ENCODE results near the gene PLEKHM3.

Gene PLEKHM3

GRCh38 chr2:207984765-207985480 is 40.4 kb downstream of the PLEKHM3 start:
- H3K36me3 ChIP-seq (replicated peaks; ENCODE audit: low read depth, low read length), result no peaks in the 10 kb centered on the region
- H3K27ac ChIP-seq (ENCODE audit: low read length), result no peak overlapping the region
- no peaks in the 10 kb centered on the region for H3K79me2 ChIP-seq (ENCODE audit: low read length)
- no peaks in the 10 kb centered on the region for H4K20me1 ChIP-seq (ENCODE audit: insufficient read depth, low read length)
- H3K4me1 ChIP-seq (ENCODE audit: low read length), result peaks cover 40% of the 10 kb centered on the region
- H3K9me3 ChIP-seq (ENCODE audit: insufficient read depth, low read length), result no peaks in the 10 kb centered on the region
- H3K9ac ChIP-seq (ENCODE audit: low read length), result no peak overlapping the region
- no peak overlapping the region for H3K4me3 ChIP-seq (ENCODE audit: low read length)
- TF ChIP-seq CTCF (IDR thresholded peaks at IDR 0.05; ENCODE audit: low read depth, low read length) (no peak), EZH2phosphoT487 (IDR thresholded peaks at IDR 0.05; ENCODE audit: low read depth) (no peak)
- H3K27me3 ChIP-seq (ENCODE audit: low read depth, low read length), result no peaks in the 10 kb centered on the region
- no peak overlapping the region for H2AFZ ChIP-seq (ENCODE audit: low read depth, low read length)
- no peak overlapping the region for H3K4me2 ChIP-seq (ENCODE audit: low read length)

GRCh38 chr2:207983641-207984042 is 41.7 kb downstream of the PLEKHM3 start:
- H3K4me2 ChIP-seq (ENCODE audit: low read length), result peak overlapping the region; percentile 53
- H3K27me3 ChIP-seq (ENCODE audit: low read depth, low read length), result no peaks in the 10 kb centered on the region
- H3K4me1 ChIP-seq (ENCODE audit: low read length), result peaks cover 40% of the 10 kb centered on the region
- peak overlapping the region; percentile 6; the same call in 1 of the 2 replicates for H3K4me3 ChIP-seq (ENCODE audit: low read length)
- H3K27ac ChIP-seq (ENCODE audit: low read length), result peak overlapping the region; percentile 90
- no peaks in the 10 kb centered on the region for H3K9me3 ChIP-seq (ENCODE audit: insufficient read depth, low read length)
- no peaks in the 10 kb centered on the region for H3K36me3 ChIP-seq (replicated peaks; ENCODE audit: low read depth, low read length)
- H4K20me1 ChIP-seq (ENCODE audit: insufficient read depth, low read length), result no peaks in the 10 kb centered on the region
- no peak overlapping the region for H2AFZ ChIP-seq (ENCODE audit: low read depth, low read length)
- H3K79me2 ChIP-seq (ENCODE audit: low read length), result no peaks in the 10 kb centered on the region
- peak overlapping the region; percentile 18; the same call in 1 of the 2 replicates for H3K9ac ChIP-seq (ENCODE audit: low read length)
- TF ChIP-seq EZH2phosphoT487 (IDR thresholded peaks at IDR 0.05; ENCODE audit: low read depth), result no peak
- TF ChIP-seq CTCF (IDR thresholded peaks at IDR 0.05; ENCODE audit: low read depth, low read length), result no peak

GRCh38 chr2:207978177-207978948 is 47.0 kb downstream of the PLEKHM3 start:
- Histone ChIP-seq H3K27ac (ENCODE audit: low read length) (no peak overlapping the region), H3K4me1 (ENCODE audit: low read length) (peaks cover 22% of the 10 kb centered on the region), H3K9me3 (ENCODE audit: insufficient read depth, low read length) (no peaks in the 10 kb centered on the region), H3K4me2 (ENCODE audit: low read length) (no peak overlapping the region), H4K20me1 (ENCODE audit: insufficient read depth, low read length) (no peaks in the 10 kb centered on the region), H3K4me3 (ENCODE audit: low read length) (no peak overlapping the region), H2AFZ (ENCODE audit: low read depth, low read length) (no peak overlapping the region), H3K27me3 (ENCODE audit: low read depth, low read length) (no peaks in the 10 kb centered on the region), H3K36me3 (replicated peaks; ENCODE audit: low read depth, low read length) (no peaks in the 10 kb centered on the region), H3K9ac (ENCODE audit: low read length) (no peak overlapping the region), H3K79me2 (ENCODE audit: low read length) (no peaks in the 10 kb centered on the region)
- no peak for TF ChIP-seq CTCF (IDR thresholded peaks at IDR 0.05; ENCODE audit: low read depth, low read length)
- TF ChIP-seq EZH2phosphoT487 (IDR thresholded peaks at IDR 0.05; ENCODE audit: low read depth), result no peak

GRCh38 chr2:207975921-207976320 is 49.4 kb downstream of the PLEKHM3 start:
- Histone ChIP-seq H3K9me3 (ENCODE audit: insufficient read depth, low read length) (no peaks in the 10 kb centered on the region), H3K4me2 (ENCODE audit: low read length) (no peak overlapping the region), H3K4me3 (ENCODE audit: low read length) (no peak overlapping the region), H3K4me1 (ENCODE audit: low read length) (peaks cover 3% of the 10 kb centered on the region), H2AFZ (ENCODE audit: low read depth, low read length) (no peak overlapping the region), H3K9ac (ENCODE audit: low read length) (no peak overlapping the region), H3K79me2 (ENCODE audit: low read length) (no peaks in the 10 kb centered on the region), H4K20me1 (ENCODE audit: insufficient read depth, low read length) (no peaks in the 10 kb centered on the region), H3K27me3 (ENCODE audit: low read depth, low read length) (no peaks in the 10 kb centered on the region), H3K27ac (ENCODE audit: low read length) (no peak overlapping the region), H3K36me3 (replicated peaks; ENCODE audit: low read depth, low read length) (no peaks in the 10 kb centered on the region)
- TF ChIP-seq EZH2phosphoT487 (IDR thresholded peaks at IDR 0.05; ENCODE audit: low read depth), result no peak
- no peak for TF ChIP-seq CTCF (IDR thresholded peaks at IDR 0.05; ENCODE audit: low read depth, low read length)

Measured in OCI-LY3 (cell line).